Hindlimb muscle (tissue), 1 donor: Measurements from ENCODE around the gene PRR5L. TPM values are rescaled to one million over a fixed set of nuclear protein-coding genes. Genes with fewer than 3 reads are reported as not detected.

ENCODE experiments used
- DNase-seq: peaks from one replicate; pipeline ENCODE4 v3.0.0-alpha.2; 2013
- polyA plus RNA-seq: library from polyadenylated mRNA; unstranded; fragments of 120-200 nt; gene quantifications from one replicate; pipeline ENCODE4 v1.2.1, GENCODE V29; 2013; ENCODE audit not compliant: insufficient read length

Gene PRR5L
- polyA plus RNA-seq, 1 donor, result 8.4 TPM

GRCh38 chr11:36438126-36438525, 142.0 kb downstream of the PRR5L start:
- no peak for DNase-seq

DNA sequence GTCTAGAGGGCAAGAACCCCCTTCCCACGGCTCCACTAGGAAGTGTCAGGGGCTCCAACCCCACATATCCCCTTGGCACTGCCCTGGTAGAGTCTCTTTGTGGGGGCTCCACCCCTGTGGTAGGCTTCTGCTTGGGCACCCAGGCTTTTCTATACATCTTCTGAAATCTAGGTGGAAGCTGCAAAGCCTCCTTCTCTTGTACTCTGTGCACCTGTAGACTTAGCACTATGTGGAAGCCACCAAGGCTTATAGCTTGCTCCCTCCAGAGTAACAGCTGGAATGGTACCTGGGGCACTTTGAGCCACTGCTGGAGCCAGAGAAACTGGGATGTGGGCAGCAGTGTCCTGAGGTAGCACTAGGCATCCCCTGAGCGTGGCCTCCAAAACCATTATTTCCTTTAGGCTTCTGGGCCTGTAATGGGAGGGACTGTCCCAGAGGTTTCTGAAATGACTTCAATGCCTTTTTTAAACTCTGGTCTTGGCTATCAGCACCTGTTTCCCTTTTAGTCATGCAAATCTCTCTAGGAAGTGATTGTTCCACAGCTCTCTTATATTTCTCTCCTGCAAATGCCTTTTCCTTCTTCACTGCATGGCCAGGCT, 145.6 kb downstream of the PRR5L start:
- DNase-seq, result no peak

GRCh38 chr11:36443661-36444060, 147.6 kb downstream of the PRR5L start:
- no peak for DNase-seq

DNA sequence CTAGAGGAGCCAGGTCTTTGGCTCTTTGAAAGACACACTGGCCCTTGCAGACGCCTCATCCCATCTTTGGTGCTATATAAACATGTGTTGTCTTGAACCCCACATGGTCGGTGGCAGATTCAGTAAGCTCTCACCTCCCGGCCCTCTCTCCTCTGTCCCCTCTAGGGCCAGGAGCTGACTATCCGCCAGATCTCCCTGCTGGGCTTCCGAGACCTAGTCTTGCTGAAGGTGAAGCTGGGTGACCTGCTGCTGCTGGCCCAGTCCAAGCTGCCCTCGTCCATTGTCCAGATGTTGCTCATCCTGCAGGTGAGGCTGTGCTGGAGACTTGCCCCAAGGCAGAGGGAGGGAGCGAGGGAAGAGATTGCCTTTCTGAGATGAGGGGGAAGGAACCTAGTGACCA, 150.0 kb downstream of the PRR5L start:
- no peak for DNase-seq

DNA sequence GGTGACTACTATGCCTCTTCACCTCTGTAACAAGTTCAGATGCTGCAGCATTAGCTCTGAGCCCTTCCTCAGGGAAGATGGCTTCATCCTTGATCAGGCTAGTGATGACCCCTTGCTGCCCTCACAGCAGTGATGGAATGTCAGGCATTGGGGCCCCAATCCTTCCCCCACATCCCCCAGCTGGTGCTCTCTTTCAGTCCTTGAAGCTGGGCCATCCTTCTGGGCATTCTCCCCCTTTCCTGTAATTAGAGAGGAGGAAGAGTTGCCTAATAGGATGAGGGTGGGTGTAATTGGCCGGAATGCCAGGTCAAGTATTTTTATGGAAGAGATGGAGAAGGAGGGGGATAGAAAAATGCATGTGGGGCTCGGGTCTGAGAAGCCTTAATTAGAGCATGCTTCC, 151.4 kb downstream of the PRR5L start:
- no peak for DNase-seq

DNA sequence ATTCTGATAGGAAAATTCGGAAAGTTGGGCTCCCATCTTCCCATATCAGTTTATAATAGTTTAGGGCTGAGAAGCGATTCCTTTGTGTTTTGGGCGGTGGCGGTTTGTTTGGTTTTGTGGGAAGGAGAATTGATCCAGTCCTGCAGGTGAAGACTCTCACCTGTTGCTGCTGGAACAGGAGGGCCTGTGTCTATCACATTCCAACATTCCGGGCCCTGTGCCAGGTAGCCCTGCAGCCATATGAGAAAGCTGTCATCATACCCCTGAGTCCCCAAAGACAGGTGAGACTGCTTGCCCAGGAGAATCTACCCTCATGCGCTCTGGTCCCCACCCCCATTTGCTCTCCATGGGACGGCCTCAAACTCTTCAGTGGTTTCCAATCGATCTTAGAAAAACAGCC, 151.9 kb downstream of the PRR5L start:
- DNase-seq, result no peak

DNA sequence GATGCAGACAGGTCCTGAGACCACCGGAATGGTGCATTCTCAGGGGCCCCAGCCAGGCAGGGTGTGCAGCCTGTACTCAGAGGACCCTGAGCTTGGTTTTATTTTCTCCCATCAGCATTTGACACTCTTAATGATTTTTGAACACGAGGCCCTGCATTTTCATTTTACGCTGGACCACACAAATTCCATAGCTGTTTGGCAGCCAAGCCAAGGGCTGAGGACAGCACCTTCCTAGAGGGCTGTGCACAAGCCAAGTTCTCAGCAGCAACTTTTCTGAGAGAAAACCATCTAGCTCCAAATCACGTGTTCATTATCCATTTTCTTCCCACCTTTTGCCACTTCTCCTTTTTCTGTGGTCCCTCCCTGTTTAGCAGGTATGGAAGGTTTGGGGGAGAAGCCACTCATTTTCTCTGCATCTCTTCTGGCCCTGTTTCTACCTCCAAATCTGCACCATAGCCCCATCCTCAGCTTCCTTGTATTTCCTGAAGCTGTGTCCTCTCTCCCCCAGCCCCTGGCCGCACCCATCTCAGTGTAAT, 153.5 kb downstream of the PRR5L start:
- DNase-seq, result no peak

- DNase-seq, result no peak
Observed at GRCh38 chr11:36450110-36450572, 154.1 kb downstream of the PRR5L start.

- no peak for DNase-seq
Observed at GRCh38 chr11:36451045-36451444, 155.0 kb downstream of the PRR5L start.

GRCh38 chr11:36451681-36452080, 155.6 kb downstream of the PRR5L start:
- no peak for DNase-seq

DNA sequence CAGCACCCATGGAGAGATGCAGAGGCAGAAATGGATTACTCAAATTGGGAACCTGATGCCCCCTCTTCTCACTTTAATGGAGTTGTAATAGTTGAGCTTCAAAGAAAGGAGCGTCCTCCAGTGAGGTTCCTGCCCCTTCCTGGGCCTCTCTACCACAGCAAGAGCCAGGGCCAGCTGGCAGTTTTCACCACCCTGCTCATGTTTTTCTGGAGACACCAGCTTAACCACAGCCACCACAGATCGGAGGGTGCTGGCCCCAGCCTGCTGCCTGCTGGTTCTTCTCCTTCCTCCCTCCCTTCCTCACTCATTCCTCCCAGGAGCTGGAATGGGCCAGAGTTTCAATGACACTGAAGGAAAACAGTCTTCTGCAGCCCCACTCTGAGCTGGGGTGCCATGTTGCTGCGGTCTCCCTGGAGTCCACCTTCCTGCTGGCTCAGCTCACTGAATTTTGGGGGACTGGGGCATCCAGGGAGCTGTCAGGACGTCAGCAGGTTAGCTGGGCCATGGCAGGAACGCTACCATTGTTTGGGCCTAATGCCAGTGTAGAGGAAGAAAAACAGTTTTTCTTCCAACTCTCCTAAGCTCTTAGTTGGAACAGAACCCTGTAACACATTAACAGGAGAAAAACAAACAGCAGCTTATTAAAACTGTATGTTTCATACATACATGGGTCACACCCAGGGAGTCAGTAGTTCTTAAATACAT, 156.3 kb downstream of the PRR5L start:
- no peak for DNase-seq

DNA sequence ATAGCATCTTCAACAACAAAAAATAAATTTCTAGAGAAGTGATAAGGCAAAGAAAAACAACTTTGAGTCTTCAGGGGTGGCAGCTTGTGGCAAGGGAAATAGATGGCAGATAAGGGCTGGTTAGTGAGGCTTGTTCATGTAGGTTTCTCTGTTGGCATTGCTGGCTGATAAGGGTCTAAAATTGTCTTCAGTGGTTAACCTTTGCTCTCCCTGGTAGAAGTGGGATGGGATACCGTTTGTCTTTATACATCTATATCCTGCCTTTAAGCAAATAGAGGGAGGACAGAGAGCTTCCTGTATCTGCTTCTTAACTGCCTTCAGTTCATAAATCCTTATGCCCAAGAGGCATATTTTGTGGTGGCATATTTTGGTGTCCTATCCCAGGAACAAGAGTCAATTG, 156.9 kb downstream of the PRR5L start:
- no peak for DNase-seq

DNA sequence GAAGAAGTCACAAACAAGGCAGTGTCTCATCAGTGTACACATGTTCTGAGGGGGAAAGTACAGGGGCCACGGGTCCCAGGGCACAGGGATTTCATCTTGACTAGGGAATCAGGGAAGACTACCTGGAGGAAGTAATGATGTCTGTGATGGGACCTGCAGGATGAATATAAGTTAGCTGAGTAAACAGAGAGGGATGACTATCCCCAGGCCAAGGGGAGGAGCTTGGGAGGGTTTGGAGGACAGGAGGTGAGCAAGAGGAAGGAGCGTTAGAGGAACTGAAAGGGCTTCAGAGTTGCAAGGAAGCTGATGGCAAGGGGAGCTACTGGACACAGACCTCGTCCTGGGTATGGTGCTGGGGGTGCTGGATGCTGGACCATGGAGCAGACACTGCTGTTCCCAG, 157.6 kb downstream of the PRR5L start:
- no peak for DNase-seq

DNA sequence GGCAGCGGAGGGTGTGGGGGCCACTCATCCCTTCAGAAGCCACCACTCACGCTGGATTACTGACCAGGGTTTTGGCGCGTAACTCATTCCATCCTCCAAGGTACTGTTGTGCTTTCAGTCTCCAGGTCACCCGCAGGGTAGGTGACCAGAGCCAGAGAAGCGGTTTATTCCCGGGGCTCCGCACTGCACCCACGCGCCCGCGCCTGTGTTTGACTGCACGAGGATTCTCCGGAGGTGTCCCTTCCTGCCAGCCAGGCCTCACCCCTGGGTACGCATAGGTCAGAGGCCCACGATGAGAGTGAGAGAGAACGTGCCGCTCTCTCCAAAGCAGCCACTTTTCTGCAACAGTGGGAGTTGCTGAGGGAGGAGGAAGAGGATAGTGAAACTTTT, 158.5 kb downstream of the PRR5L start:
- DNase-seq, result no peak

DNA sequence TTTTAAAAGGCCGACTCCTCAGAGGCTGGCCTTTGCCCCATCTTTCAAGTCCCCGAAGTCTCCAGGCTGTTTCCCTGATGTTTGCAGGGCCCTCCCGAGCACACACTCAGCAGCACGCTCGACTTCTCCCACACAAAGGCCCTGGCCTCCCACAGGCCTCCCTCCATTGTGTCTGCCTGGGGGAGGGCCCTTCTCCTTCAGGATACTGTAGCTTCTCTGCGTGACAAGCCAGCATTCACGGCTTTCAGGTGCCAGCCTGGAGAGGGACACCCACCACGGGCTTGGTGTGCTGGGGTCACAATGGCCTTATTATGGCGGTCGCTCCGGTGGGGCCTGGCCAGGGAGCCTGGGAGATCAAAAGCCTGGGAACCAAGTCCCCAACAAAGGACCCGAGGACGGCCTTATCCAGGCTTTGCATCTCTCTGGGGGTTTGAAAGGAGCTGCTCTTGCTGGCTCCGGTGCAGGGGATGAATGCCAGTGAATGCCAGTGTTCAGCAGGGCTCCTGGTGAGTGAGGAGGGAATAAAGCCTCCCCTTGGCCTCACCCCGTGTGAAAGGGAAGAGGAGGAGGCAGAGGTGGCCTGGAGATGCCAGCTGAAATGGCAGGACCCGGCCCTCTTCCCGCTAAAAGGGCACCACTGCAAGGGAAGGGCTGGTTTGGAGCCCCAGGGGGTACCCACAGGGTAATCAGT, 159.0 kb downstream of the PRR5L start:
- DNase-seq, result no peak

- peak; percentile 48 for DNase-seq
Observed at GRCh38 chr11:36455658-36456111, 159.6 kb downstream of the PRR5L start.

DNA sequence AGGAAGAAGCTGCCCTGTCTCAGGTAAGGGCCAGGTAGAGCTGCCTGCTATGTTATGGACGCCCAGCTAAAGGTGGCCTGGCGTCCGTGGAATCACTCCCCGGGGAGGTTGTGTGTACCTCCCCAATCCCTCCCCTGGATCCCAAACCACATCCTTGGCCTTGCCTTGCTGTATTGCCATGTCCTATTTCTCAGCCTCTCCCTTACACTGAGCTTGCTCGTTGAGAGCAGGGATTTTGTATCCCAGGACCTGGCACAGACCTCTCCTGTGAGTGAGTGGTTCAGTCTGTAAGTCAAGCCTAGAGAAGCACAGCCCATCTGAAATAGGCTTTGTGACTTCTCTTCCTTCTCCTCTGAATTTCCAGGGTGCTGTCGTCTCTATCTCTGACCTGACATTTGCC, 160.1 kb downstream of the PRR5L start:
- DNase-seq, result no peak

DNA sequence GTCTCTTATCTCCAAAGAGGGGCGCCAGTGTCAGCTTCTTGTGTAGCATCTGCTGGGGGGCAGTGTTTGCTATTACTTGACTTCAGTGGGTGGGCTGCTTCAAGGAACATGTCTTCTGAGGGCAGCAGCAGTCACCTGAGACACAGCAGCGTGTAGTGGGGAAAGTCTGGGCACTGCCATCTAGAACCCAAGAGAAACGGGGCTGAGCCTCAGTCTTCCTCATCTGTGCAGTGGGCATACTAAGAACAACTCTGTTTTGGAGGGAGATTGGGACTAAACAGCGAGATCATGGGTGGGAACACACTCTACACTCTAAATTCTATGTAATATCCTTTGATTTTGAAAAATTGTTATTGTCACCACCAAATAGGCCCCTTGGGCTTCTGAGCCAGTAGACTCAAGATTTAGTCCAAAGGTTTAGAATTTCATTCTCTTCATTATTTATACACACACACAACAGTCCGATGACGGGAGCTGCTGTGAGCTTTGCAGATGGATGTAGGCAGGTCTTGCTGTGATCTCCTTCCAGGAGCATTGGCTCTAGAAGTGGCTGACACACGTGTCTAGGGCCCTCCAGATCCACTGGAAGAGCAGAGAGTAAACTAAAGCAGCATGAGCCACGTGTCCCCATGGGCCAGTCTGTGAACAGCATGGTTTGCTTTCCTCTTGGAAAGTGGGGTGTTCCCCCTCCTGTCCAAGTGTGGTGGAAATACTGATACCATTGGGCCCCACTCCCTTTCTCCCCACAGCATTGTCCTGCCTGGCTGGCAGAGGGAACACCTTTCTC, 162.2 kb downstream of the PRR5L start:
- no peak for DNase-seq

DNA sequence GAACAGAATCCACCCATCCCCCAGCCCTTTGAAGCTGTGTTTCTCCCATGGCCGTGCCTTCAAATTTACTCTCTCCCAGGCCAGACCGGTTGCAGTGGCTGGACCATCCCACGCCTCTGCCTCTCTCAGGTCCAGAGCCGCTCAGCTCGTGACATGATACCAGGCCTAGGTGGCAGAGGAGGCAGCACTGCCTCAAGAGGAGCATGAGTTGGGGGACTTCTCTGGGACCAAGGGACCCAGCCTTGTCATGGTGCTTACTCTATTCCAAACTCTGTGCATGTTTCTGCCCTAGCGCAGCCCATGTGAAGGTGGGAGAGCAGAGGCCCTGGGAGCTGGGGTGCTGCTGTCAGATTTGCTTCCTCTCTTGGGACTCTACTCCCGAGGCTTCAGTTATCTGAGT, 163.0 kb downstream of the PRR5L start:
- no peak for DNase-seq

DNA sequence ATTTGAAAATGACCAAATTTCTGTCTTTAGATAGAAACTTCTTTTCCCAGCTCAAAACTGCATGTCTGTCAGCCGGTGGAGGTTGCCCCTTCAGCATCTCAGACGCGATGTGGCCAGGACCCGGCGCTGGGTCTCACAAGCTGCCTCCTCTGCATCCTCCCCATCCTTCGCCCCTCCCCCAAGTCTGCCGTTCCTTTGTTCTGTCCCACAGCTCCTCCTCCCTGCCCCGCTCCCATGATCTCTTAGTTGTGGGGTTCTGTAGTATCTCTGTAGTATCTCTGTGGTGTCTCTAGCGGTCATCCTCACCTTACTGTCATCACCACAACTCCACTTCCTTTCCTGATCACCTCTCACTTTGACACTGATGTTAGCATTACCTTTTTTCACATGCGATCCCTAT, 164.1 kb downstream of the PRR5L start:
- no peak for DNase-seq

- DNase-seq, result no peak
Observed at GRCh38 chr11:36462321-36462720, 166.2 kb downstream of the PRR5L start.

GRCh38 chr11:36463781-36464180, 167.7 kb downstream of the PRR5L start:
- no peak for DNase-seq

DNA sequence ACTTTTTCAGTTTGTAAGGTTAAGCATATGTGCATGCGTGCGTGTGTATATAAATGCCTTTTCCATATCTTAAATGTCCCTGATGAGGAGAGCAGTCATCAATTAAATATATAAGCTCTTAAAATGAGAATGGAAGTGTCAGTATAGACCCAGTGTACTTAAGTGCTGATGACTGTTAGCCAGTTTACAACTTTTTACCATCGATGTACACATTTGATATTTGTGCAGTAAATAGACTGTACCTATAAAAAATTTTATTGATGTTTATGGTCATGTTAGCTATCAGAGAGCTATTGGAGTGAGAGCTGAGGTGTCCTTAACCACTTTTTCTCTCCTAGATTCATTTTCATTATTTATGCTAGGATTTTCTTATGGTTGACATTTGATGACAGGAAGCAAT, 168.6 kb downstream of the PRR5L start:
- DNase-seq, result no peak
